Neural progenitor cell (in vitro differentiated cells): Measurements from ENCODE around the gene CEP104.

Experiments
- CTCF ChIP-seq: fragments of 200-600 bp; sonication (generic); IDR thresholded peaks from 2 replicates; pipeline ENCODE4 v1.5.1; 2017; ENCODE audit warnings: antibody characterized with exemption, mild to moderate bottlenecking
- EZH2phosphoT487 ChIP-seq: fragments of 200-600 bp; sonication (generic); IDR thresholded peaks from 2 replicates; pipeline ENCODE4 v1.6.1; 2017; ENCODE audit warnings: antibody characterized with exemption

- TF ChIP-seq CTCF (no peak), EZH2phosphoT487 (no peak)
Measured at GRCh38 chr1:3780901-3781300, 76.1 kb downstream of the CEP104 start.
